Activated naive CD4-positive, alpha-beta T cell treated with anti-CD3 and anti-CD28 coated beads, Interleukin-2, amount 50 U/mL, for 72 hours (primary cell): ENCODE data around the gene PPEF1. TPM values are rescaled to one million over a fixed set of nuclear protein-coding genes. Genes with fewer than 3 reads are reported as not detected.
"Not testable (repeated sequence)": the region's sequence is repeated elsewhere in the genome, so short reads cannot be mapped to it uniquely, and the experiment has no call there.

Source experiments
- ATAC-seq, 2 donors: fragments of 150-1000 bp; cut with Tn5 transposase; 2 replicates each; pipeline ENCODE4 v1.10.0; 2021; ENCODE audit warnings: mild to moderate bottlenecking in 2 of 2, moderate library complexity in 2 of 2
- DNase-seq, 2 donors: peaks; one replicate each; pipeline ENCODE4 v3.0.0; 2021 to 2022; ENCODE audit warnings: low spot score in 2 of 2
- H3K27ac Mint-ChIP-seq, 2 donors: one replicate each; pipeline ENCODE4 v1.8.0; 2022; ENCODE audit warnings: mild to moderate bottlenecking in 2 of 2, mixed read lengths in 2 of 2
- H3K36me3 Mint-ChIP-seq, 2 donors: one replicate each; pipeline ENCODE4 v1.8.0; 2022; ENCODE audit warnings: mixed read lengths in 2 of 2
- H3K9me3 Mint-ChIP-seq, 2 donors: one replicate each; pipeline ENCODE4 v1.8.0; 2022; ENCODE audit warnings: mixed read lengths in 2 of 2
- total RNA-seq, 2 donors: library from RNA; stranded (reverse); gene quantifications; one replicate each; pipeline ENCODE4 v1.2.3, GENCODE V29; 2022

The PPEF1 gene
- total RNA-seq, 2 donors from 2014 or later: not detected

DNA sequence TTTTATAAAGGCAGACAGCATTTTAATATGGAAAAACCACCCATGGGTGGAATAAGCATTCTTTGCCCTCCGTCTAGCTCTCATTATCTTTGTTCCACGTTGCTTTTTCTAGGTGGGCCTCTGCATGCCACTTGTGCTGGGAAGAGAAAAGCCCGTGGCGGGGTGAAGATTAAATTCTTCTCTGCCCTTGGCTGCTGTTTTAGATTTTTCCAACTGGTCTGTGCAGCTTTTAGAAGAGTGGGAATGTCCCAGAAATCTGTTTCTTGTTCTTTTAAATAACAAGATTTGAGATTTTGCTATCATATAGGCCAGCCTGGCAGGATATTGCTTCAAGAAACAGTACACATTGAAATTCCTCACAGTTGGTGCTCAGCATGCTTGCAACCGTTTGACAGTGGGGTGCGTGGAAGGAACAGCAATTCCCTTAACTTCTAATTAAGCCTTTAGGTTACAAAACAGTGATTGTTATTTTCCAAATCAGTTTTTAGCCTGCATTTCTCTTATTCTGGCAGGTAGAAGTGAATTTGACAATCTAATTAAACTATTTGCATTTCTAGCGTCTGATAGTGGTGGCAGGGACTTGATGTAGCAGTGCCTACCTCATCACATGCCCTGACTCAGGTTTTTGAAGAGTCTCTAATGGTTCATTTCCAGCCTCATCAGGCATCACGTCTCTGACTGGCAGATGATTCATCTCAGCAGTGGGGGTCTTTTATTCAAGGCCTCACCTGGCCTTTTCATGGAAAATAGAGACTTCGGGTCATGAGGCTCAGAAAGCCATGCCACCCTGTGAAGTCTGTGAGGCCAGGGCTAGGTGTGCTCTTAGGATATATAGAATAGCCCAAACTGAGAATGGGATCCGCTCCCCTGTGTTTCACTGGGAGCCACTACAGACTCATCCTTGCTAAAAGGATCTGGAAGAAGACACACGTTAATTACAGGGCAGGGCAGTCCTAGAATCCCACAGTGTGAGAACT, 50.8 kb downstream of the PPEF1 start:
- no peaks in the 10 kb centered on the region for H3K36me3 Mint-ChIP-seq

DNA sequence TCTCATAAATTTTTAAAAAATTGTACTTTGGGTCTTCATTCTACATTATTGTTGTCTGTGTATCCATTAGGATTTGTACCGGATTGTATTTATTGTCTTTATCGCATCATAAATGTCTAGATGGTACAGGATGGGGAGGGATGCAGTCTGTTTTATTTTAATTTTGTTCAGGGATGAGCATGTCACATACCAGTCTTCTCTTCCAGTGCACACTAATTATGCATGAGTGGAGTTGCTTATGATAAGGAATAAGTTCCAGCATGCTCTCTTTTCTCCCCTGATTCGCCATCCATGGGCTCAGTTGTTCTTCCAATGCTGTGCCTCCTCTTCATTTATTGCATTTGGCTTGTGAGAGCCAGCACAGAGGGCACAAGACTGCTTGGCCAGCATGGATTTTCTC, 54.3 kb downstream of the PPEF1 start:
- no peak overlapping the region for H3K27ac Mint-ChIP-seq
- no peaks in the 10 kb centered on the region for H3K9me3 Mint-ChIP-seq
- H3K36me3 Mint-ChIP-seq: no peaks in the 10 kb centered on the region
- ATAC-seq: no peak
- no peak for DNase-seq

More for the DNA sequence above, 50.8 kb downstream of the PPEF1 start:
- ATAC-seq (no peak), DNase-seq (no peak)
- no peak overlapping the region for H3K27ac Mint-ChIP-seq
- H3K9me3 Mint-ChIP-seq: no peaks in the 10 kb centered on the region

DNA sequence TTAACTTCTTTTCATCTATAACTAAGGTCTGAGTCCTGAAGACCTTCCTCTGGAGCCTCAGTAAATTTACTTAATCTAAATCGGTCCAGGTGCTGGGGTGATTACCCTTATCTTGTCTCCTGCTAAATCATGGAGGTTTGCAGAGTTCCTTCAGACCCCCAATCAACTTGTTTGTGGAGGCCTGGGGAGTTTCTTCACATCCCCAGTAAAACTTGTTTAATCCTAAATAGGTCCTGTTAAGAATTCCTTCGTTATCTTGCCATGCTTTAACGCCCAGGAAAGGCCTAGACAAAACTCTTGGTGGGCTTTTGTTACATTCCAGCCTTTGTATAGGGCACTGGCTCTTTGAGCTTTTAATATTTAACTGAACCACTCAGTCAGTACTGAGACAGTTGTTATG, 55.7 kb downstream of the PPEF1 start:
- H3K36me3 Mint-ChIP-seq, H3K9me3 Mint-ChIP-seq, ATAC-seq, H3K27ac Mint-ChIP-seq, DNase-seq: not testable (repeated sequence)

DNA sequence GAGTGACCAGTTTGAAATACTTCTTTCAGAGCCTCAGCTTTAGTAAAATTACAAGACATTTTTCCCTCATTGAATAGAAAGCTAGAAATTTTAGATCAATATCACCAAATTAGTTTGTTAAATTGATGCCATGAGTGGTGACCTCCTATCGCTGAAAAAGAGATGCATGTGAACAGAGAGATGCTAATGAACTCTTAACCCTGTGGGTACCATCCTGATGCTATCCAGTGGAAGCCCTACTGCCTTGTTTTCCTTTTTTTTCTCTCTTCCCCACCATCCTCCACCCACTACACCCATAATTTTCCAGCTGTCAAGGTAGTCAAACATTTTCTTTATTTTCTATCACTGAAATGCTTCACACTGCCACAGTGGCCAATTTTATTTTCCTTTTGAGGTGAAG, 61.9 kb downstream of the PPEF1 start:
- DNase-seq (no peak), ATAC-seq (no peak)
- Mint-ChIP-seq H3K36me3 (peaks cover 0 to 4% of the 10 kb centered on the region in 2 donors), H3K9me3 (peaks cover 4 to 5% of the 10 kb centered on the region in 2 donors), H3K27ac (no peak overlapping the region)

DNA sequence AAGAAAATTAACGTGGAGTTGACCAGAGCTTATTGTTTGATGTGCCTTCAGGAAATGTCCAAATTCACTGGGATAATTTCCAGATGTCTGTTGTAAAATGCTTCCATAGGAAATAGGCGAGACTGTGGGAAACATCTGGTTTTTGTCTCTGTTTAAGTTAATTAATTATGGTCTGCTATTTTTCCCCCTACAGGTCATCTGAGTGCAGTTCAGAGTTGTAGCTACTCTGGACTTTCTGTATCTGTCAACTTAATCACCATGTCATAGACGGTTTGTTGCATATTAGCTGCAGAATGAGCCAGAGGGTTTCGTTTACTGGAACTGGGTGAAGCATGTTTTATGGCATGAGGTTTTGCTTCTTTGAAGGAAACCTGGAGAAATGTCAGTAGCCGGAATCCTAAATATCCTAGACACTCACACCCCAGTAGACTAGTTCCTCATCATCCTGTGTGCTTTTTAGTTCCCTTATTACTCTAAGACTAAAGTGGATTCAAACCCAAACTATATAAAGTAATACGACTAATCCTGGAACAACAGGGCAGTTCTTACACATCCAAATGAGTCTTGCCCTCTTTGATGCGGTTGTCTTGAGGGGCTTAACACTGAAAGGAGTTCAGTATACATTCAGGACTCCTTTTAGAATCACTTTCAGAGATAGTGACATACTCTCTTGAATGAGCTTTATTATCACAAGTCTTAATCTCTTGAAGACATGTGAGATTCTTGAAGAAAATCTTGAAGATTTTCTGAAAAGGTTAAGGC, 62.5 kb downstream of the PPEF1 start:
- ATAC-seq (peak in 1 of 2 donors; percentile 71), DNase-seq (no peak)
- Mint-ChIP-seq H3K27ac (no peak overlapping the region), H3K9me3 (peaks cover 4 to 10% of the 10 kb centered on the region in 2 donors), H3K36me3 (peaks cover 0 to 4% of the 10 kb centered on the region in 2 donors)

DNA sequence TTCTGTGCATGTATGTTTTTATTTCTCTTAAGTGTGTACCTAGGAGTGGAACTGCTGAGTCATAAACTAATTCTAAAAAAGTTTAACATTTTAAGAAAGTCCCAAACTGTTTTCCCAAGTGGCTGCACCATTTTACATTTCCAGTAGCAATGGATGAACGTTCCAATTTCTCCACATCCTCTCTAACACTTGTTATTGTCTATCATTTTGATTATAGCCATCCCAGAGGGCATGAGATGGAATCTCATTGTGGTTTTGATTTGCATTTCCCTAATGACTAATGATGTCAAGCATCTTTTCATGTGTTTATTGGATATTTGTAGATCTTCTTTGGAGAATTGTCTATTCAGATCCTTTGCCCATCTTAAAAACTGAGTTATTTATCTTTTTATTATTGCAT, 82.5 kb downstream of the PPEF1 start:
- no peak for ATAC-seq
- Mint-ChIP-seq H3K9me3 (peaks cover 0 to 4% of the 10 kb centered on the region in 2 donors), H3K27ac (no peak overlapping the region), H3K36me3 (no peaks in the 10 kb centered on the region)
- DNase-seq: no peak

DNA sequence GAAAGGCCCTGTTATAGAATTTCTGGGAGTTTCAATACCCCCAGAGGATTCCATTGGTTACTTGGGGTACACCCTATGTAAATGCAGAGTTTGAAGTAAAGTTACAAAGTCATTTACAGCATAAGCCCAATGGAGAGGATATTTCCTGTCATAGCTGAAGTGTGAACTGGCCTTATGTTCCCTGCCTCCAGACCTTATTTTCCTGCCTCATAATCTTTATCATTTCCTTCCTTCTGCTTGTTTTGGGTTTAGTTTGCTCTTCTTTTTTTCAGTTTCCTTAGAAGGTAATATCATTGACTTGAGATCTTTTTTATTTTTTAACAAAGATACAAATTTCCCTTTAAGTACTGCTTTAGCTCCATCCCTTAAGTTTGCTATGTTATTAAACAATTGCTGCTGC, 85.4 kb downstream of the PPEF1 start:
- peaks cover 0 to 4% of the 10 kb centered on the region in 2 donors for H3K9me3 Mint-ChIP-seq
- H3K27ac Mint-ChIP-seq: no peak overlapping the region
- H3K36me3 Mint-ChIP-seq: no peaks in the 10 kb centered on the region
- DNase-seq (no peak), ATAC-seq (no peak)

DNA sequence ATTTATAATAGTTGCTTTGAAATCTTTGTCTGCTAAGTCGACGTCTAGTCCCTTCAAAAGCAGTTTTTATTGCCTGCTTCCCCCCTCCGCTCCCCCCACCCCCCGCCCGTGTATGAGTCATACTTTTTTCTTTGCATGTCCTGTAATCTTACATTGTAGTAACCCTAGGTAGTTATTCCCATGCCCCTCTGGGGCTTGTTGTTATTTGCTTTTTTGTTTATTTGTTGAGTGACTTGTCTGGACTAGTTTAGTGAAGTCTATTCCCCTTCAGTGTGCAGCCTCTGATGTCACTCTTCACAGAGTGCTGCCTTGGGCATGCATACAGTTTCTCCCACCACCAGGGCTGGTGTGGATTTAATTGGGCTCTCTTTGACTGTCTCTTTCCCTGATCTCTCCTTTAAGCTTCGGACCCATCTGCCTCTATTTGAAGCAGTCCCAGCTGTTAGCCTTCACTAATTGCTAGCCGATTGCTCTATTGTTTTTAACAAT, 86.2 kb downstream of the PPEF1 start:
- Mint-ChIP-seq H3K36me3 (no peaks in the 10 kb centered on the region), H3K27ac (no peak overlapping the region), H3K9me3 (peaks cover 0 to 4% of the 10 kb centered on the region in 2 donors)
- DNase-seq (no peak), ATAC-seq (no peak)

DNA sequence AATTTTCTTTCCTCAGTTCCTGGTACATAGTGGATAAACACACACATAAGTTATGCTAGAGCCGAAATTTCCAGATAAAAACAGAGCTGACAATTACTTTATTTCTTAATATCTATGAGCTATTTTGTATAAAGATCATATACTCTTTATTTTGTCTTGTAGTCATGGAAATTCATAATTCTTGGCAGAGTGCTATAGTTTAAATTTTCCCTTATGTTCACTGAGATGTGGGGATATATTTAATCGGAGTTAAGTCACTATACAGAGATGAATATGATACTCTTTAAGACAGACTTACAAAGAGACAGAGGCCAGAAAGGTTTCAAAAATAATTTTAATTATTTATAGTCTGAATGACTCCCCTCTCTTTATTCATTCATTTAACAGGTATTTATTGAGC, 89.7 kb downstream of the PPEF1 start:
- Mint-ChIP-seq H3K9me3 (no peaks in the 10 kb centered on the region), H3K27ac (no peak overlapping the region), H3K36me3 (no peaks in the 10 kb centered on the region)
- DNase-seq (no peak), ATAC-seq (no peak)

DNA sequence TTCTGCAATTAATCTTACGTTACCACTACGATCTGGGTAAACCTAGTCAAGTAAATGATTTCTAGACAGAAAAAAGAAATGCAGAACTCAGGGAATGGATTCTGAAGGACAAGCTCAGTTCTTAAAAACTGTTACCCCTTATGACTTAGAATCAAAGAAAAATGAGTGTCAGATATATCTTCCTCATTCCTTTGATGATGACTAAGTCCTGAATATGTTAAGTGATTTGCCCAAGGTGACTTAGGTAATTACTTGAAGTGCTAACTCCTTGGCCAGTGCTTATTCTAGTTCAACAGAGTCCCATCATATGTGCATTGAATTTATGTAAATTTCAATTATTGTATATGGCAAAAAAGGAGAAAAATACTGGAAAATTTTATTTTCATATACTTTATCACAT, 92.5 kb downstream of the PPEF1 start:
- ATAC-seq (no peak), DNase-seq (no peak)
- Mint-ChIP-seq H3K36me3 (no peaks in the 10 kb centered on the region), H3K27ac (no peak overlapping the region), H3K9me3 (no peaks in the 10 kb centered on the region)

DNA sequence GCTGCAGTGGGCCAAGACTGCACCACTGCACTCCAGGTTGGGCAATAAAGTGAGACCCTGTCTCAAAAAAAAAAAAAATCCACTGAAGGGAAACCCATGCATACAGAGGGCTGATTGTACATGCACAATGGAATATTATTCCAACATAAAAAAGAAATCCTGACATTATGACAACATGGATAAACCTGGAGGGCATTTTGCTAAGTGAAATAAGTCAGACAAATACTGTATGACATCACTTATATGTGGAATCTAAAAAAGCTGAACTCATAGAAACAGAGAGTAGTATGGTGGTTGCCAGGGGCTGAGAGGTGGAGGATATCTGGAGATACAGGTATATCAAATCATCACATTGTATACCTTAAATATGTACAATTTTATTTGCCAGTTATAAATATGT, 102.2 kb downstream of the PPEF1 start:
- Mint-ChIP-seq H3K27ac (no peak overlapping the region), H3K9me3 (no peaks in the 10 kb centered on the region), H3K36me3 (no peaks in the 10 kb centered on the region)
- ATAC-seq: no peak
- no peak for DNase-seq

DNA sequence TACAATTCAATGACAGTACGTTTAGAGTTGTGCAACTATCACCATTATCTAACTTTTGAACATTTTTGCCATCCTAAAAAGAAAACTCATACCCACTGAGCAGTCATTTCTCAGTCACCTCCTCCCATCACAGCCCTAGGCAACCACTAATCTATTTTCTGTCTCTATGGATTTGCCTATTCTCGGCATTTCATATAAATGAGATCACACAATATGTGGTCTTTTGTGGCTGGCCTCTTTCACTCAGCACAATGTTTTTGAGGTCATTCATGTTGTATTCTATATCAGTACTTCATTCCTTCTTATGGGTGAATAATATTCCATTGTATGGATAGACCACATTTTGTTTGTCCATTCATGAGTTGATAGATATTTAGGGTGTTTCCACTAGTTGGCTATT, 103.0 kb downstream of the PPEF1 start:
- H3K36me3 Mint-ChIP-seq: no peaks in the 10 kb centered on the region
- no peak overlapping the region for H3K27ac Mint-ChIP-seq
- DNase-seq (no peak), ATAC-seq (no peak)
- H3K9me3 Mint-ChIP-seq: no peaks in the 10 kb centered on the region

DNA sequence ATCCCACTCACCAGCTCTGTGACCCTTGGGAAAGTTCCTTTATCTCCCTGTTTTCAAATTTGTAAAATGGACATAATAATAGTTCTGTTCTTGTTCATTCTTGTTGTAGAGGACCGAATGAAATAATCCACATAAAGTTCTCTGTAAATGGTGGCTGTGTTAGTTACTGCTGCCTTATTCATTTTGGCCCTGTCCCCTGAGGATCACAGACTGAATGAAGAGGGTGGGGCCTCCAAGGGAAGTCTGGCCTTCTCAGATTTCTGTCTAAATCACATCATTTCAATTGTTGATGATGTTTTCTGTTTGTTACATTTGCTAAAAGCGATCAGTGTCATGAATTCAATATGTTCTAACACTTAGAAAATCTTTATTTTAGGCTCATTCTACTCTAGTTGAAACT, 117.9 kb downstream of the PPEF1 start:
- no peak for DNase-seq
- Mint-ChIP-seq H3K9me3 (no peaks in the 10 kb centered on the region), H3K36me3 (no peaks in the 10 kb centered on the region), H3K27ac (no peak overlapping the region)
- no peak for ATAC-seq

DNA sequence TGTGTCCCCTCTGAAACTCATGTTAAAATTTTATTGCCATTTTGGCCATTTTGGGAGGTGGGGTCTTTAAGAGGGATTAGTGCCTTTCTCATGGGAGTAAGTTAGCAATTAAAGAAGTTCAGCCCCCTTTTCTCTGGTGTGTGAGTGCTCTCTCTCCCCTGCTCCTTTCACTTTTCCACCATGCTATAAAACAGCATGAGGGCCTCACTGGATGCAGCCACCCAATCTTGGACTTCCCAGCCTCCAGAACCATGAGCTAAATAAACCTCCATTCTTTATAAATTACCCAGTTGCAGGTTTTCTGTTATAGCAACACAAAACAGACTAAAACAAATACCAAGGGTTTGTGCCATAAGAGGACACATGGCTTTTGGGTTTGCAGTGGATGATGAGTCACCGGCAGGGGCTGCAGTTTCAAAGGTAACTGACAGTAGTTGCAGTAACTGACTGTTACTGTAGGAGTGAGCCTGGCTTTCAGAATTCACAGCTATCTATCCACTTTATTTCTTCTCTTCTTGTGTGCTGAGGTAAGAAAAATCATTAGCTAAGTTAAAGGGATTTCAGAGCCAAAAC, 121.5 kb downstream of the PPEF1 start:
- H3K9me3 Mint-ChIP-seq: no peaks in the 10 kb centered on the region

DNA sequence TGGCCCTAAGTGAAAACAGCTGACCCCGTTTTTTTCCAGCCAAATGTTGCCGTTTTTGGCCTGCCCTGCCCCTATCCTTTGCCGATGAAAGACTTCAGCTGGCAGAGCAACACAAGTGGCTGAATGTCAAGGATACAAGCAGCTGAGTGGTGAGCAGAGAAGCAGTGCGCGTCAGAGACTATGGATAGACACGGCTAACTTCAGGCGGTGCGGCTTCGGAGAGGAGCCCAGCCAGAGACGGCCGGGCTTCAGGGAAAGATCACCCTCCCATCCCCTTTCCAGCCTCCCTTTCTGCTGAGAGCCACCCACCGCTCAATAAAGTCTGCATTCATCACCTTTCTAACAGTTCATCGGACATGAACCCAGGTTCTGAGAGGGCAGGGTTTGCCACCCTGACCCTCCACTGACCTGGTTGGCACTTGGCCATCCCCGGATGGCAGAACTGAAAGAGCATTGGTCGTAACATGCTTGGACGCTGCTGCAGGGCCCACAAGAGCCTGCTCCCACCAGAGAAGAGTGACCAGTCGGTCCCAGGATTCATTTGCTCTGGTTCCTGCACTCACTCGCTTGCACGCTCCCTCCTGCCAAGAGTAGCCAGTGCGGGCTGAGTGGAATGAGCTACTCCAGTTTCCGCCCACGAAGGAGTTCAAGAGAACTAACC, 125.8 kb downstream of the PPEF1 start:
- Mint-ChIP-seq H3K9me3 (no peaks in the 10 kb centered on the region), H3K27ac (no peak overlapping the region), H3K36me3 (no peaks in the 10 kb centered on the region)
- DNase-seq (no peak), ATAC-seq (no peak)

More for the DNA sequence above, 121.5 kb downstream of the PPEF1 start:
- no peak for DNase-seq
- Mint-ChIP-seq H3K36me3 (no peaks in the 10 kb centered on the region), H3K27ac (no peak overlapping the region)
- ATAC-seq: peak; percentile 39 to 61

DNA sequence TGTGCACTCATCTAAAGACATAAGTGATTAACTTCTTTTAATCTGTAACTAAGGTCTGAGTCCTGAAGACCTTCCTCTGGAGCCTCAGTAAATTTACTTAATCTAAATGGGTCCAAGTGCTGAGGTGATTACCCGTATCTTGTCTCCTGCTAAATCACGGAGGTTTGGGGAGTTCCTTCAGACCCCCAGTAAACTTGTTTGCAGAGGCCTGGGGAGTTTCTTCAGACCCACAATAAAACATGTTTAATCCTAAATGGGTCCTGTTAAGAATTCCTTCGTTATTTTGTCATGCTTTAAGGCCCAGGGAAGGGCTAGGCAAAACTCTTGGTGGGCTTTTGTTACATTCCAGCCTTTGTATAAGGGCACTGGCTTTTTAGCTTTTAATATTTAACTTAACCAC, 140.5 kb downstream of the PPEF1 start:
- not testable (repeated sequence) for DNase-seq, H3K27ac Mint-ChIP-seq, ATAC-seq, H3K9me3 Mint-ChIP-seq, H3K36me3 Mint-ChIP-seq
